GM12878 (cell line): ENCODE results near the gene TEDC1.

Source experiments
- EGR1 ChIP-seq, 2 experiments: IDR thresholded peaks; 1 replicate in 1 of 2; 2 replicates in 1 of 2; pipeline ENCODE4 v1.6.1; 2011 to 2012; ENCODE audit warnings: low read depth in 2 of 2, low read length in 2 of 2, borderline replicate concordance in 1 of 2, mild to moderate bottlenecking in 1 of 2, moderate library complexity in 1 of 2
- ETV6 ChIP-seq, 2 experiments: fragments of 450-650 bp in 1 of 2; IDR thresholded peaks in 1 of 2; conservative IDR thresholded peaks in 1 of 2; 2 replicates each; pipeline ENCODE4 v1.6.1; 2014; ENCODE audit warnings: antibody characterized with exemption in 1 of 2, borderline replicate concordance in 1 of 2, low read depth in 1 of 2, mild to moderate bottlenecking in 1 of 2, moderate library complexity in 1 of 2
- EZH2 ChIP-seq: IDR thresholded peaks from 2 replicates; pipeline ENCODE4 v1.6.1; 2012; ENCODE audit warnings: low read depth, mild to moderate bottlenecking, control low read depth, inconsistent platforms, low read length, borderline replicate concordance; ENCODE audit not compliant: control insufficient read depth
- NFYA ChIP-seq: IDR thresholded peaks from 2 replicates; pipeline ENCODE4 v1.6.1; 2011; ENCODE audit warnings: low read depth, mild to moderate bottlenecking, low read length, improper control_type of control experiment, borderline replicate concordance
- PAX5 ChIP-seq: IDR thresholded peaks from 2 replicates; pipeline ENCODE4 v1.6.1; 2011; ENCODE audit warnings: low read depth, low read length, borderline replicate concordance
- POLR2A ChIP-seq: IDR thresholded peaks from 2 replicates; pipeline ENCODE4 v1.6.1; 2011; ENCODE audit warnings: low read depth, mild to moderate bottlenecking, low read length
- RCOR1 ChIP-seq: conservative IDR thresholded peaks from 2 replicates; pipeline ENCODE4 v1.6.1; 2012; ENCODE audit warnings: low read depth, low read length, improper control_type of control experiment
- TF ChIP-seq, protein P1 (sequence below), 3 experiments: IDR thresholded peaks in 2 of 3; conservative IDR thresholded peaks in 1 of 3; 2 replicates each; pipeline ENCODE4 v1.5.1; 2011; ENCODE audit warnings: low read depth in 3 of 3, low read length in 3 of 3, mild to moderate bottlenecking in 3 of 3, control low read depth in 2 of 3, moderate library complexity in 2 of 3, inconsistent platforms in 1 of 3, mixed read lengths in 1 of 3; ENCODE audit not compliant: control insufficient read depth in 2 of 3, insufficient read depth in 1 of 3; ENCODE audit errors: extremely low read depth in 1 of 3
- TF ChIP-seq, protein P2 (sequence below): IDR thresholded peaks from 2 replicates; pipeline ENCODE4 v1.6.1; 2012; ENCODE audit warnings: low read length, inconsistent platforms
- TF ChIP-seq, protein P3 (sequence below): fragments of 150-350 bp; IDR thresholded peaks from 2 replicates; pipeline ENCODE4 v1.6.1; 2014; ENCODE audit warnings: mild to moderate bottlenecking, low read depth, low read length
- TF ChIP-seq, protein P4 (sequence below): IDR thresholded peaks from 2 replicates; pipeline ENCODE4 v1.6.1; 2011; ENCODE audit warnings: low read depth, low read length, improper control_type of control experiment, borderline replicate concordance
- TF ChIP-seq, protein P5 (sequence below): IDR thresholded peaks from 2 replicates; pipeline ENCODE4 v1.6.1; 2012; ENCODE audit warnings: mild to moderate bottlenecking, low read depth, low read length

DNA sequence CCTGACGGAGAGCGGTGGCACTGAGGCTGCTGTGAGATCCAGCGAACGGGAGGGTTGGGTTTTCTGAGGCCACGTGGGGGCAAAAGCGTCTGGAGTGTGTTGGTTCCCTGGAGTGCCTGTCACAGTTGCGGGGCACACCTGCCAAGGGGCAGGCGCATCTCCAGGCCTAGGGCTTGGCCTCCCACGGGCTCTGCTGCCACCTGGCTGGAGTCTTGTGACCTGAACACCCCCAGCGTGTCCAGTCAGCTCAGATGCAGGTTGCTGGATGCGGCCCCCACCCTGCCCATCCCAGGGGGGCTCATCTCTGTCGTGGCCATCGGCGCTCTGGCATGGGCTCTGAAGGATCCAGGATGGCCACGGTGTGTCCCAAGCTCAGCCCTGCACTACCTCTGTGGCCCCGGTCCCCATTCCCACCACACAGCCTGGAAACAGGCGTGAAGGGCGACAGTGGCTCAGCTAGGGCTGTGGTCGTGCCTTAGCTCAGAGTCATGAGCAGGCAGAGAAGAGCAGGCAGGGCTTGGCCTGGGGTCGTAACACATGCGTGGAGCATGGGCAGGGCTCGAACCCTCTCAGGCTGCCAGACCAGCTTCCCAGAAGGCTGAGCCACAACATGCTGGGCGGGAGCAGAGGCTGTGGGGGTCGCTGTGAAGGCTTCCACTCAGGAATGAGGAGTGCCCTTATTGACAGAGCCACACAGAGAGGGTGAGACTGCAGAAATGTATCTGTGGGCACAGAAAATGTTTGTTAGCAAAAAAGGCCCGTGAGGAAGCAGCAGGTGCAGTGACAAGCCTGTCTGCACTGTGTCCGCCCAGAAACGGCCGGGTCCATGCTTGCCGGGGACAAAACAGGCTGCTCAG lies 40.0 kb upstream of the TEDC1 start:
- TF ChIP-seq, protein P1, sequence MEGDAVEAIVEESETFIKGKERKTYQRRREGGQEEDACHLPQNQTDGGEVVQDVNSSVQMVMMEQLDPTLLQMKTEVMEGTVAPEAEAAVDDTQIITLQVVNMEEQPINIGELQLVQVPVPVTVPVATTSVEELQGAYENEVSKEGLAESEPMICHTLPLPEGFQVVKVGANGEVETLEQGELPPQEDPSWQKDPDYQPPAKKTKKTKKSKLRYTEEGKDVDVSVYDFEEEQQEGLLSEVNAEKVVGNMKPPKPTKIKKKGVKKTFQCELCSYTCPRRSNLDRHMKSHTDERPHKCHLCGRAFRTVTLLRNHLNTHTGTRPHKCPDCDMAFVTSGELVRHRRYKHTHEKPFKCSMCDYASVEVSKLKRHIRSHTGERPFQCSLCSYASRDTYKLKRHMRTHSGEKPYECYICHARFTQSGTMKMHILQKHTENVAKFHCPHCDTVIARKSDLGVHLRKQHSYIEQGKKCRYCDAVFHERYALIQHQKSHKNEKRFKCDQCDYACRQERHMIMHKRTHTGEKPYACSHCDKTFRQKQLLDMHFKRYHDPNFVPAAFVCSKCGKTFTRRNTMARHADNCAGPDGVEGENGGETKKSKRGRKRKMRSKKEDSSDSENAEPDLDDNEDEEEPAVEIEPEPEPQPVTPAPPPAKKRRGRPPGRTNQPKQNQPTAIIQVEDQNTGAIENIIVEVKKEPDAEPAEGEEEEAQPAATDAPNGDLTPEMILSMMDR (IDR thresholded peaks at IDR 0.05 in 2 of 3, conservative IDR thresholded peaks at IDR 0.05 in 1 of 3; ENCODE audit: control insufficient read depth in 2 of 3, extremely low read depth in 1 of 3, insufficient read depth in 1 of 3, low read depth in 3 of 3, low read length in 3 of 3), result no peak
- no peak for TF ChIP-seq RCOR1
- no peak for TF ChIP-seq PAX5
- no peak; the same call in 1 of the 2 replicates for TF ChIP-seq POLR2A
- TF ChIP-seq, protein P2, sequence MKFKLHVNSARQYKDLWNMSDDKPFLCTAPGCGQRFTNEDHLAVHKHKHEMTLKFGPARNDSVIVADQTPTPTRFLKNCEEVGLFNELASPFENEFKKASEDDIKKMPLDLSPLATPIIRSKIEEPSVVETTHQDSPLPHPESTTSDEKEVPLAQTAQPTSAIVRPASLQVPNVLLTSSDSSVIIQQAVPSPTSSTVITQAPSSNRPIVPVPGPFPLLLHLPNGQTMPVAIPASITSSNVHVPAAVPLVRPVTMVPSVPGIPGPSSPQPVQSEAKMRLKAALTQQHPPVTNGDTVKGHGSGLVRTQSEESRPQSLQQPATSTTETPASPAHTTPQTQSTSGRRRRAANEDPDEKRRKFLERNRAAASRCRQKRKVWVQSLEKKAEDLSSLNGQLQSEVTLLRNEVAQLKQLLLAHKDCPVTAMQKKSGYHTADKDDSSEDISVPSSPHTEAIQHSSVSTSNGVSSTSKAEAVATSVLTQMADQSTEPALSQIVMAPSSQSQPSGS, result no peak
- TF ChIP-seq, protein P3, sequence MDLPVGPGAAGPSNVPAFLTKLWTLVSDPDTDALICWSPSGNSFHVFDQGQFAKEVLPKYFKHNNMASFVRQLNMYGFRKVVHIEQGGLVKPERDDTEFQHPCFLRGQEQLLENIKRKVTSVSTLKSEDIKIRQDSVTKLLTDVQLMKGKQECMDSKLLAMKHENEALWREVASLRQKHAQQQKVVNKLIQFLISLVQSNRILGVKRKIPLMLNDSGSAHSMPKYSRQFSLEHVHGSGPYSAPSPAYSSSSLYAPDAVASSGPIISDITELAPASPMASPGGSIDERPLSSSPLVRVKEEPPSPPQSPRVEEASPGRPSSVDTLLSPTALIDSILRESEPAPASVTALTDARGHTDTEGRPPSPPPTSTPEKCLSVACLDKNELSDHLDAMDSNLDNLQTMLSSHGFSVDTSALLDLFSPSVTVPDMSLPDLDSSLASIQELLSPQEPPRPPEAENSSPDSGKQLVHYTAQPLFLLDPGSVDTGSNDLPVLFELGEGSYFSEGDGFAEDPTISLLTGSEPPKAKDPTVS, result no peak
- TF ChIP-seq EZH2, result no peak
- TF ChIP-seq, protein P4, sequence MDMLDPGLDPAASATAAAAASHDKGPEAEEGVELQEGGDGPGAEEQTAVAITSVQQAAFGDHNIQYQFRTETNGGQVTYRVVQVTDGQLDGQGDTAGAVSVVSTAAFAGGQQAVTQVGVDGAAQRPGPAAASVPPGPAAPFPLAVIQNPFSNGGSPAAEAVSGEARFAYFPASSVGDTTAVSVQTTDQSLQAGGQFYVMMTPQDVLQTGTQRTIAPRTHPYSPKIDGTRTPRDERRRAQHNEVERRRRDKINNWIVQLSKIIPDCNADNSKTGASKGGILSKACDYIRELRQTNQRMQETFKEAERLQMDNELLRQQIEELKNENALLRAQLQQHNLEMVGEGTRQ, result no peak
- TF ChIP-seq, protein P5, sequence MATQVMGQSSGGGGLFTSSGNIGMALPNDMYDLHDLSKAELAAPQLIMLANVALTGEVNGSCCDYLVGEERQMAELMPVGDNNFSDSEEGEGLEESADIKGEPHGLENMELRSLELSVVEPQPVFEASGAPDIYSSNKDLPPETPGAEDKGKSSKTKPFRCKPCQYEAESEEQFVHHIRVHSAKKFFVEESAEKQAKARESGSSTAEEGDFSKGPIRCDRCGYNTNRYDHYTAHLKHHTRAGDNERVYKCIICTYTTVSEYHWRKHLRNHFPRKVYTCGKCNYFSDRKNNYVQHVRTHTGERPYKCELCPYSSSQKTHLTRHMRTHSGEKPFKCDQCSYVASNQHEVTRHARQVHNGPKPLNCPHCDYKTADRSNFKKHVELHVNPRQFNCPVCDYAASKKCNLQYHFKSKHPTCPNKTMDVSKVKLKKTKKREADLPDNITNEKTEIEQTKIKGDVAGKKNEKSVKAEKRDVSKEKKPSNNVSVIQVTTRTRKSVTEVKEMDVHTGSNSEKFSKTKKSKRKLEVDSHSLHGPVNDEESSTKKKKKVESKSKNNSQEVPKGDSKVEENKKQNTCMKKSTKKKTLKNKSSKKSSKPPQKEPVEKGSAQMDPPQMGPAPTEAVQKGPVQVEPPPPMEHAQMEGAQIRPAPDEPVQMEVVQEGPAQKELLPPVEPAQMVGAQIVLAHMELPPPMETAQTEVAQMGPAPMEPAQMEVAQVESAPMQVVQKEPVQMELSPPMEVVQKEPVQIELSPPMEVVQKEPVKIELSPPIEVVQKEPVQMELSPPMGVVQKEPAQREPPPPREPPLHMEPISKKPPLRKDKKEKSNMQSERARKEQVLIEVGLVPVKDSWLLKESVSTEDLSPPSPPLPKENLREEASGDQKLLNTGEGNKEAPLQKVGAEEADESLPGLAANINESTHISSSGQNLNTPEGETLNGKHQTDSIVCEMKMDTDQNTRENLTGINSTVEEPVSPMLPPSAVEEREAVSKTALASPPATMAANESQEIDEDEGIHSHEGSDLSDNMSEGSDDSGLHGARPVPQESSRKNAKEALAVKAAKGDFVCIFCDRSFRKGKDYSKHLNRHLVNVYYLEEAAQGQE, result no peak
- no peak for TF ChIP-seq NFYA
- no peak for TF ChIP-seq ETV6 (conservative IDR thresholded peaks at IDR 0.05 in 1 of 2, IDR thresholded peaks at IDR 0.05 in 1 of 2; ENCODE audit: borderline replicate concordance in 1 of 2, low read depth in 1 of 2)
- no peak for TF ChIP-seq EGR1 (IDR thresholded peaks at IDR 0.05; ENCODE audit: borderline replicate concordance in 1 of 2, low read depth in 2 of 2, low read length in 2 of 2)
